ENCODE results near the gene NSUN4.
"Not testable (repeated sequence)": the region's sequence is repeated elsewhere in the genome, so short reads cannot be mapped to it uniquely, and the experiment has no call there.

Gene NSUN4

DNA sequence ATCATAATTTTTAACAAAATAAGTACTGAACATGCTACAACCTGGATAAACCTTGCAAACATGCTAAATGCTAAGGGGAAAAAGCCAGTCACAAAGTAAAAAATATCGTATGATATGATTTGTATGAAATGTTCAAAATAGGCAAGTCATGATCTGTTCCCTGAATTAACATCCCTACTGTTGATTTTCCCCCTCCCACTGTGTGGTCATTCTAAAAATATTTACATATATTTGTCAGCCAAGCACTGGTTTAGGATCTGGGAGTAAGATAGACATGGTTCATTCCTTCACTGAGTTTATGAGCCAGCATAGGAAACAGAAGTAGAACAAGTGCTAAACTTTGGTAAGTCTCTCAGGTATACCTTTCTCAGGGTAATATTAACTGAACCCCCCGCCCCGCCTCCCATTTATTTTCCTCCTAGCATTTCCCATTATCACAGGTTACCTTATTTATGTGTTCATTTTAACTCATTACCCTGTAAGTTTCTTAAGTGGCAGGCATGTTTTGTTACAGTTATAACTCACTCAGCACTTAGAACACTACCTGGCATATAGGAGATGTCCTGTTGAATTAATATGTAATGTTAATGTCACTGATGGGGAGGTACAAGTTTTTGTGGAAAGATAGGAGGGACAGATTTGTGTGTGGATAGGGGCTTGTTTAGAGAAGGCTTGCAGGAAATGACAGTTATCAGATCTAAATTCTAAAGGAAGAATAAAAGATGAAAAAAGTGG lies 24.8 kb upstream of the NSUN4 start:
- DNase-seq (ENCODE audit: low read depth) = no peak
- H3K4me3 ChIP-seq (ENCODE audit: control insufficient read depth, low read depth, low read length) = no peak overlapping the region
- TF ChIP-seq, protein P1, sequence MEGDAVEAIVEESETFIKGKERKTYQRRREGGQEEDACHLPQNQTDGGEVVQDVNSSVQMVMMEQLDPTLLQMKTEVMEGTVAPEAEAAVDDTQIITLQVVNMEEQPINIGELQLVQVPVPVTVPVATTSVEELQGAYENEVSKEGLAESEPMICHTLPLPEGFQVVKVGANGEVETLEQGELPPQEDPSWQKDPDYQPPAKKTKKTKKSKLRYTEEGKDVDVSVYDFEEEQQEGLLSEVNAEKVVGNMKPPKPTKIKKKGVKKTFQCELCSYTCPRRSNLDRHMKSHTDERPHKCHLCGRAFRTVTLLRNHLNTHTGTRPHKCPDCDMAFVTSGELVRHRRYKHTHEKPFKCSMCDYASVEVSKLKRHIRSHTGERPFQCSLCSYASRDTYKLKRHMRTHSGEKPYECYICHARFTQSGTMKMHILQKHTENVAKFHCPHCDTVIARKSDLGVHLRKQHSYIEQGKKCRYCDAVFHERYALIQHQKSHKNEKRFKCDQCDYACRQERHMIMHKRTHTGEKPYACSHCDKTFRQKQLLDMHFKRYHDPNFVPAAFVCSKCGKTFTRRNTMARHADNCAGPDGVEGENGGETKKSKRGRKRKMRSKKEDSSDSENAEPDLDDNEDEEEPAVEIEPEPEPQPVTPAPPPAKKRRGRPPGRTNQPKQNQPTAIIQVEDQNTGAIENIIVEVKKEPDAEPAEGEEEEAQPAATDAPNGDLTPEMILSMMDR (IDR thresholded peaks at IDR 0.05; ENCODE audit: control insufficient read depth, insufficient read depth, low read depth, low read length, missing control alignments) = no peak

DNA sequence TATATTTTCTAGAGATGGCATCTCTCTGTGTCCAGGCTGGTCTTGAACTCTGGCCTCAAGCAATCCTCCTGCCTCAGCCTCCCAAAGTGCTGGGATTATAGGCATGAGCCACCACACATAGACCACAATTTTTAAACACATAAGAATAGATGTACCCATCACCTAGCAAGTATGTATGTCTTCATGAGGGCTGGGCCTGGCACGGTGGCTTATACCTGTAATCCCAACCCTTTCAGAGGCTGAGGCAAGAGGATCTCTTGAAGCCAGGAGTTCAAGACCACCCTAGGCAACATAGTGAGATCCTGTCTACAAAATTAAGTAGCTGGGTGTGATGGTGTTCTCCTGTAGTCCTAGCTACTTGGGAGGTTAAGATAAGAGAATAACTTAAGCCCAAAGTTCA lies 23.3 kb upstream of the NSUN4 start:
- H3K4me3 ChIP-seq (ENCODE audit: control insufficient read depth, low read depth, low read length) = no peak overlapping the region
- TF ChIP-seq, protein P1 (IDR thresholded peaks at IDR 0.05; ENCODE audit: control insufficient read depth, insufficient read depth, low read depth, low read length, missing control alignments) = no peak
- DNase-seq (ENCODE audit: low read depth) = no peak

- H3K4me3 ChIP-seq (ENCODE audit: control insufficient read depth, low read depth, low read length); DNase-seq (ENCODE audit: low read depth): not testable (repeated sequence)
These were observed 21.3 kb upstream of the NSUN4 start for GRCh38 chr1:46319301-46319700.

GRCh38 chr1:46319960-46320914 lies 20.4 kb upstream of the NSUN4 start:
- H3K4me3 ChIP-seq (ENCODE audit: control insufficient read depth, low read depth, low read length); DNase-seq (ENCODE audit: low read depth): not testable (repeated sequence)

GRCh38 chr1:46322191-46322590 lies 18.4 kb upstream of the NSUN4 start:
- not testable (repeated sequence) for H3K4me3 ChIP-seq (ENCODE audit: control insufficient read depth, low read depth, low read length); DNase-seq (ENCODE audit: low read depth)

DNA sequence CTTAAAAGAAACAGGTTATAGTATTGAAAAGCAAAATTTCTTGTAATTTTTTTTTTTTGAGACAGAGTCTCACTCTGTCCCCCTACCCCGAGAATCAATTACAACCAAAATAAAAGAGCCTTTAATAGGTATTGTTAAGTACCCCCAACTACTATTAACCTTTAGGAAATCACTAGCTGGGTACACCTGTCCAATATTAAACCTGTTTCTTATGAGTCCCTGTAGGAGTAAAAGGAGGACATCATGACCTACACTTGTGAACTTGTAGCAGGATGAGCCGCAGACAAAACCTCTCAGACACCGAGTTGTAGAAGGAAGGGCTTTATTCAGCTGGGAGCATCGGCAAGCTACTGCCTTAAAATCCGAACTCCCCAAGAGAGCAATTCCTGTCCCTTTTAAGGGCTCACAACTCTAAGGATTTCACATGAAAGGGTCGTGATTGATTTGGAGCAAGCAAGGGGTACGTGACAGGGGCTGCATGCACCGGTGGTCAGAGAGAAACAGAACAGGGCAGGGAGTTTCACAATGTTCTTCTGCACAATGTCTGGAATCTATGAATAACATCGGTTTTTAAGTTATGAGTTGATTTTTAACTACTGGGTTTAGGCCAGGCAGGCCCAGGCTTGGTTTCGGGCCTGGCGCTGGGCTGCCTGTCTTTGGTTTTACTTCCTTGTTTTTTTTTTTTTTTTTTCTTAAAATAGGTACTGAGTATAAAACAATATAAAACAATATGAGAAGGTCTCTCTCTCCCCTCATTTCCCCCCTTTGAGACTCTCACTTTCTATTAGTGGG lies 15.1 kb upstream of the NSUN4 start:
- DNase-seq (ENCODE audit: low read depth); H3K4me3 ChIP-seq (ENCODE audit: control insufficient read depth, low read depth, low read length): not testable (repeated sequence)

- DNase-seq (ENCODE audit: low read depth); H3K4me3 ChIP-seq (ENCODE audit: control insufficient read depth, low read depth, low read length): not testable (repeated sequence)
These were observed 12.4 kb upstream of the NSUN4 start for GRCh38 chr1:46328182-46328581.

DNA sequence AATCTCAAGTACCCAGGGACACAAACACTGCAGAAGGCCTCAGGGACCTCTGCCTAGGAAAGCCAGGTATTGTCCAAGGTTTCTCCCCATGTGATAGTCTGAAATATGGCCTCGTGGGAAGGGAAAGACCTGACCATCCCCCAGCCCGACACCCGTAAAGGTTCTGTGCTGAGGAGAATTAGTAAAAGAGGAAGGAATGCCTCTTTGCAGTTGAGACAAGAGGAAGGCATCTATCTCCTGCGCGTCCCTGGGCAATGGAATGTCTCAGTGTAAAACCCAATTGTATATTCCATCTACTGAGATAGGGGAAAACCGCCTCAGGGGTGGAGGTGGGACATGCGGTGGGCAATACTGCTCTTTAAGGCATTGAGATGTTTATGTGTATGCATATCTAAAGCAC lies 10.8 kb upstream of the NSUN4 start:
- DNase-seq (ENCODE audit: low read depth) = not testable (repeated sequence)

DNA sequence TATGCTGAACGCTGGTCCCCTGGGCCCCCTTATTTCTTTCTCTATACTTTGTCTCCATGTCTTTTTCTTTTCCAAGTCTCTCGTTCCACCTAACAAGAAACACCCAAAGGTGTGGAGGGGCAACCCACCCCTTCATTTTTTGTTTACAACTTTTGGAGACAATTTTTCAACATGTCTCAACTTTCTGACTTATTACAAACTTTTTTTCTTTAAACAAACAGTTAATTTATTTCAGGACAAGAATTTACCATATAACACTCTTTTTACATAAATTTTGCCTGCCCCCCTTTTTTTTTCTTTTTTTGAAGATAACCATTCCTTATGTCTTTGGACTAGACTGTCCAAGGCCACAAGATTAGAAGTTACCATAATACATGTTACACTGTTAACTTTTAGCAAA lies 10.2 kb upstream of the NSUN4 start:
- not testable (repeated sequence) for DNase-seq (ENCODE audit: low read depth); H3K4me3 ChIP-seq (ENCODE audit: control insufficient read depth, low read depth, low read length)

More for the DNA sequence above, 10.8 kb upstream of the NSUN4 start:
- H3K4me3 ChIP-seq (ENCODE audit: control insufficient read depth, low read depth, low read length) = not testable (repeated sequence)

DNA sequence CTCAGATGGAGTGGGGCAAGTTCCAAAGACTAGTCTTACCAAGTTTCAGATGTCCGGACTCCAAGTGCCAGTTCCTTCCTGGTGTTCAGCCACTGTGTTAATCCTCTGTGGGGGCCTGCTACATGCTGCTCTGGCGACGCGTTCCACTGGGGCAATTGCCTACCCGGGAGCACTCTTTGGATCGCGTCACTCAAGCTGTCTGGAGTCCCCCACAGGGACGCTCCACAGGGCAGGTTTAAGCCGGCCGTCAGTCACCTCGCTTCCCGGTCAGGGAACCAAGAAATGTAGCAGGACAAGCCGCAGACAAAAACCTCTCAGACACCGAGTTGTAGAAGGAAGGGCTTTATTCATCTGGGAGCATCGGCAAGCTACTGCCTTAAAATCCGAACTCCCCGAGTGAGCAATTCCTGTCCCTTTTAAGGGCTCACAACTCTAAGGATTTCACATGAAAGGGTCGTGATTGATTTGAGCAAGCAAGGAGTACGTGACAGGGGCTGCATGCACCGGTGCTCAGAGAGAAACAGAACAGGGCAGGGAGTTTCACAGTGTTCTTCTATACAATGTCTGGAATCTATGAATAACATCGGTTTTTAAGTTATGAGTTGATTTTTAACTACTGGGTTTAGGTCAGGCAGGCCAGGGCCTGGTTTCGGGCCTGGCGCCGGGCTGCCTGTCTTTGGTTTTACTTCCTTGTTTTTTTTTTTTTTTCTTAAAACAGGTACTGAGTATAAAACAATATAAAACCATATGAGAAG lies 8.6 kb upstream of the NSUN4 start:
- not testable (repeated sequence) for DNase-seq (ENCODE audit: low read depth)

More for the DNA sequence above, 8.6 kb upstream of the NSUN4 start:
- H3K4me3 ChIP-seq (ENCODE audit: control insufficient read depth, low read depth, low read length) = not testable (repeated sequence)

Data from AG09309 (cell line).